Smooth muscle cell (in vitro differentiated cells): ENCODE data around the gene KLLN. TPM values are rescaled to one million over a fixed set of nuclear protein-coding genes. Genes with fewer than 3 reads are reported as not detected.
A peak's percentile ranks its signal among the peaks of the same experiment; 100 is the strongest.
"Not testable (repeated sequence)": the region's sequence is repeated elsewhere in the genome, so short reads cannot be mapped to it uniquely, and the experiment has no call there.

Experiments
- DNase-seq: peaks from one replicate; lab custom pipeline; 2025; ENCODE audit not compliant: unreplicated experiment; lab: John Stamatoyannopoulos, UW
- H2AFZ ChIP-seq: fragments of 200-600 bp; sonication (generic); 2 replicates; pipeline ENCODE4 v1.6.0; 2016; ENCODE audit warnings: antibody characterized with exemption, low read depth, mild to moderate bottlenecking
- H3F3A ChIP-seq: fragments of 200-600 bp; sonication (generic); 2 replicates; pipeline ENCODE4 v1.6.0; 2017; ENCODE audit warnings: antibody characterized with exemption, low read depth
- H3K27ac ChIP-seq: fragments of 200-600 bp; sonication (generic); 2 replicates; pipeline ENCODE4 v1.5.1; 2016; ENCODE audit warnings: low read depth, mild to moderate bottlenecking
- H3K27me3 ChIP-seq: fragments of 200-600 bp; sonication (generic); 2 replicates; pipeline ENCODE4 v1.6.1; 2016; ENCODE audit warnings: low read depth, mild to moderate bottlenecking
- H3K36me3 ChIP-seq: fragments of 200-600 bp; sonication (generic); 2 replicates; pipeline ENCODE4 v1.5.1; 2016; ENCODE audit warnings: low read depth
- H3K4me1 ChIP-seq: fragments of 200-600 bp; sonication (generic); 2 replicates; pipeline ENCODE4 v1.5.1; 2016; ENCODE audit warnings: low read depth
- H3K4me2 ChIP-seq: fragments of 200-600 bp; sonication (generic); 2 replicates; pipeline ENCODE4 v1.6.0; 2016; ENCODE audit warnings: mild to moderate bottlenecking
- H3K4me3 ChIP-seq: fragments of 200-600 bp; sonication (generic); 2 replicates; pipeline ENCODE4 v1.5.1; 2016; ENCODE audit warnings: mild to moderate bottlenecking
- H3K79me2 ChIP-seq: fragments of 200-600 bp; sonication (generic); 2 replicates; pipeline ENCODE4 v1.6.0; 2016; ENCODE audit warnings: low read depth, mild to moderate bottlenecking
- H3K9ac ChIP-seq: fragments of 200-600 bp; sonication (generic); 2 replicates; pipeline ENCODE4 v1.6.0; 2016; ENCODE audit warnings: low read depth
- H3K9me3 ChIP-seq: fragments of 200-600 bp; sonication (generic); replicated peaks from 2 replicates; pipeline ENCODE4 v1.5.1; 2016; ENCODE audit warnings: low read depth
- H4K20me1 ChIP-seq: fragments of 200-600 bp; sonication (generic); 2 replicates; pipeline ENCODE4 v1.6.0; 2016; ENCODE audit warnings: low read depth
- WGBS: methylation state at CpG from one replicate; pipeline ENCODE4 v1.1.7; 2016; ENCODE audit warnings: low lambda C conversion rate; 5-methylcytosine and 5-hydroxymethylcytosine counted together
- polyA plus RNA-seq: library from polyadenylated mRNA; unstranded; fragments of >200 nt; fragmentation: Nextera tagmentation; extraction: Ambion mirVana; gene quantifications from 2 replicates; pipeline ENCODE4 v1.2.1, GENCODE V29; 2016
- total RNA-seq: library from RNA; depleted of rRNA; stranded (reverse); fragments of >200 nt; gene quantifications from 2 replicates; pipeline ENCODE4 v1.2.3, GENCODE V29; 2014
- TF ChIP-seq, protein P1 (sequence below): fragments of 200-600 bp; sonication (generic); IDR thresholded peaks from 2 replicates; pipeline ENCODE4 v1.5.1; 2017; ENCODE audit warnings: borderline replicate concordance, mild to moderate bottlenecking, antibody characterized with exemption; ENCODE audit not compliant: insufficient read depth, poor library complexity, severe bottlenecking

KLLN gene
- total and polyA plus RNA-seq, 2 experiments from 2014 or later = 0.18 TPM; not detected in 1

GRCh38 chr10:87852089-87852488 is 11.2 kb downstream of the KLLN start:
- 85% methylated on average over 1 of the region's 1 CpG for WGBS
- no peak for DNase-seq
- no peak overlapping the region for H3K4me2 ChIP-seq
- peaks cover 12% of the 10 kb centered on the region for H3K27me3 ChIP-seq
- no peaks in the 10 kb centered on the region for H3F3A ChIP-seq
- H3K4me1 ChIP-seq = no peaks in the 10 kb centered on the region
- no peaks in the 10 kb centered on the region for H3K9me3 ChIP-seq
- H2AFZ ChIP-seq = no peak overlapping the region
- H3K27ac ChIP-seq = no peak overlapping the region
- H3K79me2 ChIP-seq = no peaks in the 10 kb centered on the region
- H3K36me3 ChIP-seq = no peaks in the 10 kb centered on the region
- no peak overlapping the region for H3K9ac ChIP-seq
- no peak overlapping the region for H3K4me3 ChIP-seq
- TF ChIP-seq, protein P1, sequence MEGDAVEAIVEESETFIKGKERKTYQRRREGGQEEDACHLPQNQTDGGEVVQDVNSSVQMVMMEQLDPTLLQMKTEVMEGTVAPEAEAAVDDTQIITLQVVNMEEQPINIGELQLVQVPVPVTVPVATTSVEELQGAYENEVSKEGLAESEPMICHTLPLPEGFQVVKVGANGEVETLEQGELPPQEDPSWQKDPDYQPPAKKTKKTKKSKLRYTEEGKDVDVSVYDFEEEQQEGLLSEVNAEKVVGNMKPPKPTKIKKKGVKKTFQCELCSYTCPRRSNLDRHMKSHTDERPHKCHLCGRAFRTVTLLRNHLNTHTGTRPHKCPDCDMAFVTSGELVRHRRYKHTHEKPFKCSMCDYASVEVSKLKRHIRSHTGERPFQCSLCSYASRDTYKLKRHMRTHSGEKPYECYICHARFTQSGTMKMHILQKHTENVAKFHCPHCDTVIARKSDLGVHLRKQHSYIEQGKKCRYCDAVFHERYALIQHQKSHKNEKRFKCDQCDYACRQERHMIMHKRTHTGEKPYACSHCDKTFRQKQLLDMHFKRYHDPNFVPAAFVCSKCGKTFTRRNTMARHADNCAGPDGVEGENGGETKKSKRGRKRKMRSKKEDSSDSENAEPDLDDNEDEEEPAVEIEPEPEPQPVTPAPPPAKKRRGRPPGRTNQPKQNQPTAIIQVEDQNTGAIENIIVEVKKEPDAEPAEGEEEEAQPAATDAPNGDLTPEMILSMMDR = no peak
- H4K20me1 ChIP-seq = no peaks in the 10 kb centered on the region

DNA sequence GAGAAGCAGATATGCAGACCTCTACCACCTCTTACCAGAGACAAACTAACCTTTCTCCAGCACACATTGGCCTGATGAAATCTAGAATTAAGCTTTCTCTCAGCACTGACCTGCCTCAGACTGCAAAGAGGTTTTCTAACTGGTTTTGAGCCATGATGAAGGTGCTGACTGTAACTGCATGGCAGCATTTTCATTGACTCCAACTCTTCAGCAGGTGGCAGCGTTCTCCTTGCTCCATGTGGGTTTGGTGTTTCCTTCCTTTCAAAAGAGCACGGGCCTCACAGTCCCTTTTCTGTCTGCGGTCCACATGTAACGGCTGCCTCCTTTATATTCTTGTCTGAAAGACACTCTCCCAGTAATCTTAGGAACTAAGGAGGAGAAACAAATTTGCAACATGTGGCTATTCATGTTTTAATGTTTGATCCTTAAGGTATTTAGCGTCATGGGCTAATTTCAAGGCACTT is 12.6 kb downstream of the KLLN start:
- Histone ChIP-seq H3K4me3 (no peak overlapping the region), H3F3A (no peaks in the 10 kb centered on the region), H3K9me3 (no peaks in the 10 kb centered on the region), H3K36me3 (no peaks in the 10 kb centered on the region), H3K4me1 (no peaks in the 10 kb centered on the region), H3K9ac (no peak overlapping the region), H3K4me2 (no peak overlapping the region), H2AFZ (peak overlapping the region; percentile 75), H3K79me2 (no peaks in the 10 kb centered on the region), H3K27me3 (peaks cover 12% of the 10 kb centered on the region), H3K27ac (no peak overlapping the region), H4K20me1 (no peaks in the 10 kb centered on the region)
- 26% methylated on average over 5 of the region's 5 CpGs for WGBS
- no peak for DNase-seq
- TF ChIP-seq, protein P1 = peak; percentile 56

- Histone ChIP-seq H3K4me1 (peaks cover 3% of the 10 kb centered on the region), H3K9ac (no peak overlapping the region), H3K9me3 (no peaks in the 10 kb centered on the region), H3F3A (no peaks in the 10 kb centered on the region), H3K79me2 (no peaks in the 10 kb centered on the region), H3K4me2 (no peak overlapping the region), H3K4me3 (no peak overlapping the region), H3K27ac (no peak overlapping the region), H3K36me3 (no peaks in the 10 kb centered on the region), H4K20me1 (no peaks in the 10 kb centered on the region), H3K27me3 (peaks cover 12% of the 10 kb centered on the region), H2AFZ (no peak overlapping the region)
- TF ChIP-seq, protein P1 = no peak
- DNase-seq = no peak
Measured at GRCh38 chr10:87849001-87849400, 14.3 kb downstream of the KLLN start.

DNA sequence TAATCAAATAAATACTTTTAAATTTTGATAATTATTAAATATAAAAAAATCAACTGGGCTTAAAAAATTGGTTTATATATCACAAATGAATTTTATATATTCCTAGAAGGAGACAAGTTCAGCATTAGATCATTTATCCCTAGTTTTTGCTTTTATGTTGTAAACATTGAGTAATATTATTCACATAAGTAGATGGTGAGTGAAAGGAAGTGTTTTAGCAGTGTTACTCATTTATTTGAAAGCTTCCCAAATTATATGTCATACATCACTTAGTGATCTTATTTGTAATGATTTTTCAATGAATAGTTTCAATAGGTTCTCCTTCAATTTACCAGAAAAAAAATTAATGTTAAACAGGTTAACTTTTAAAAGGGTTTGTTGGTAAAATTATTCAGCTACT is 15.8 kb downstream of the KLLN start:
- no peaks in the 10 kb centered on the region for H3K36me3 ChIP-seq
- no peak overlapping the region for H3K9ac ChIP-seq
- H3K79me2 ChIP-seq = no peaks in the 10 kb centered on the region
- no peak overlapping the region for H3K27ac ChIP-seq
- H3K4me1 ChIP-seq = peaks cover 7% of the 10 kb centered on the region
- H3F3A ChIP-seq = no peaks in the 10 kb centered on the region
- DNase-seq = no peak
- H3K27me3 ChIP-seq = peaks cover 12% of the 10 kb centered on the region
- no peak overlapping the region for H3K4me2 ChIP-seq
- TF ChIP-seq, protein P1 = no peak
- no peak overlapping the region for H2AFZ ChIP-seq
- H3K4me3 ChIP-seq = no peak overlapping the region
- H4K20me1 ChIP-seq = no peaks in the 10 kb centered on the region
- no peaks in the 10 kb centered on the region for H3K9me3 ChIP-seq

DNA sequence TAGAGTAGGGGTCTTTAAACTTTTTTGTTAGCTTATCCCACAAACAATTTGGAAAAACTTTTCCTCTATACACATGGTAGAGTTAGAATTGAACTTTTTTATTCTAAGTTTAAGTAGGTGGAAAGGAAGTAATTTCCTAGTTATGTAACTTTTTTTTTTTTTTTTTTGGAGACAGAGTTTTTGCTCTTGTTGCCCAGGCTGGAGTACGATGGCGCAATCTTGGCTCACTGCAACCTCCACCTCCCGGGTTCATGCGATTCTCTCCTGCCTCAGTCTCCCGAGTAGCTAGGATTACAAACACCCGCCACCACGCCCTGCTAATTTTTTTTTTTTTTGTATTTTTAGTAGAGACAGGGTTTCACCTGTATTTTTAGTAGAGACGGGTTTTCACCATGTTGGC is 16.6 kb downstream of the KLLN start:
- 95% methylated on average over 8 of the region's 8 CpGs for WGBS
- H4K20me1 ChIP-seq, H3K4me3 ChIP-seq, DNase-seq, H3F3A ChIP-seq, H2AFZ ChIP-seq, H3K79me2 ChIP-seq, H3K9me3 ChIP-seq, H3K4me1 ChIP-seq, H3K36me3 ChIP-seq: not testable (repeated sequence)
- peak overlapping the region; percentile 96 for H3K27ac ChIP-seq
- peak overlapping the region; percentile 58 for H3K4me2 ChIP-seq
- peak overlapping the region; percentile 52 for H3K9ac ChIP-seq
- peaks cover 12% of the 10 kb centered on the region for H3K27me3 ChIP-seq
